ENCODE measurements around the gene DOHH. TPM values are rescaled to one million over a fixed set of nuclear protein-coding genes. Genes with fewer than 3 reads are reported as not detected.

The DOHH gene
- 7.7 and 8.3 TPM in 2 replicates for total RNA-seq

GRCh38 chr19:3500429-3501101 is at the start of gene DOHH:
Gene DOHH, minus strand, starts transcription at chr19:3500674. Its CDS starts 3,860 bp downstream, at chr19:3496814.
- no peak for TF ChIP-seq CTCF (IDR thresholded peaks at IDR 0.05; ENCODE audit: extremely low read depth, low read depth, low read length)
- H3K27ac ChIP-seq (ENCODE audit: low read depth, low read length) = peak within 1 kb of the TSS; percentile 93
- H3K4me3 ChIP-seq (ENCODE audit: insufficient read depth, low read length) = peak within 1 kb of the TSS; percentile 94
- peak within 1 kb of the TSS; percentile 88 for H3K4me2 ChIP-seq (ENCODE audit: insufficient read depth, low read length)
- H3K4me1 ChIP-seq (ENCODE audit: insufficient read depth, low read length) = peaks cover 13% of the 10 kb centered on the region
- H3K36me3 ChIP-seq (ENCODE audit: insufficient read depth, low read length) = peaks cover 15% of the 10 kb centered on the region
- DNase-seq (ENCODE audit: insufficient read length, low spot score, missing footprints) = peak; percentile 99
- H2AFZ ChIP-seq (ENCODE audit: low read length) = peak within 1 kb of the TSS; percentile 92
- peaks cover 7% of the 10 kb centered on the region for H4K20me1 ChIP-seq (ENCODE audit: insufficient read depth, low read length)
- no peaks in the 10 kb centered on the region for H3K9me3 ChIP-seq (ENCODE audit: low read depth, low read length)
- H3K79me2 ChIP-seq (ENCODE audit: insufficient read depth, low read length) = peaks cover 36% of the 10 kb centered on the region
- no peaks in the 10 kb centered on the region for H3K27me3 ChIP-seq (ENCODE audit: insufficient read depth, low read length)

- peaks cover 33% of the 10 kb centered on the region for H3K79me2 ChIP-seq (ENCODE audit: insufficient read depth, low read length)
- peaks cover 12% of the 10 kb centered on the region for H3K36me3 ChIP-seq (ENCODE audit: insufficient read depth, low read length)
- H3K4me2 ChIP-seq (ENCODE audit: insufficient read depth, low read length) = no peak overlapping the region
- TF ChIP-seq CTCF (IDR thresholded peaks at IDR 0.05; ENCODE audit: extremely low read depth, low read depth, low read length) = no peak
- no peak overlapping the region for H2AFZ ChIP-seq (ENCODE audit: low read length)
- no peak overlapping the region for H3K4me3 ChIP-seq (ENCODE audit: insufficient read depth, low read length)
- no peaks in the 10 kb centered on the region for H3K9me3 ChIP-seq (ENCODE audit: low read depth, low read length)
- peak; percentile 81 for DNase-seq (ENCODE audit: insufficient read length, low spot score, missing footprints)
- H3K27me3 ChIP-seq (ENCODE audit: insufficient read depth, low read length) = no peaks in the 10 kb centered on the region
- no peak overlapping the region for H3K27ac ChIP-seq (ENCODE audit: low read depth, low read length)
- peaks cover 13% of the 10 kb centered on the region for H4K20me1 ChIP-seq (ENCODE audit: insufficient read depth, low read length)
- H3K4me1 ChIP-seq (ENCODE audit: insufficient read depth, low read length) = peaks cover 3% of the 10 kb centered on the region
Observed at GRCh38 chr19:3549816-3550215, 49.3 kb upstream of the DOHH start.

GRCh38 chr19:3548606-3549005 is 48.1 kb upstream of the DOHH start:
- Histone ChIP-seq H3K9me3 (ENCODE audit: low read depth, low read length) (no peaks in the 10 kb centered on the region), H2AFZ (ENCODE audit: low read length) (no peak overlapping the region), H3K36me3 (ENCODE audit: insufficient read depth, low read length) (peaks cover 12% of the 10 kb centered on the region), H3K4me3 (ENCODE audit: insufficient read depth, low read length) (no peak overlapping the region), H3K27me3 (ENCODE audit: insufficient read depth, low read length) (no peaks in the 10 kb centered on the region), H3K79me2 (ENCODE audit: insufficient read depth, low read length) (peaks cover 24% of the 10 kb centered on the region), H3K4me2 (ENCODE audit: insufficient read depth, low read length) (no peak overlapping the region), H3K27ac (ENCODE audit: low read depth, low read length) (no peak overlapping the region), H4K20me1 (ENCODE audit: insufficient read depth, low read length) (peaks cover 13% of the 10 kb centered on the region), H3K4me1 (ENCODE audit: insufficient read depth, low read length) (peaks cover 3% of the 10 kb centered on the region)
- peak; percentile 72 for DNase-seq (ENCODE audit: insufficient read length, low spot score, missing footprints)
- no peak for TF ChIP-seq CTCF (IDR thresholded peaks at IDR 0.05; ENCODE audit: extremely low read depth, low read depth, low read length)

- no peak for TF ChIP-seq CTCF (IDR thresholded peaks at IDR 0.05; ENCODE audit: extremely low read depth, low read depth, low read length)
- Histone ChIP-seq H4K20me1 (ENCODE audit: insufficient read depth, low read length) (peaks cover 13% of the 10 kb centered on the region), H3K36me3 (ENCODE audit: insufficient read depth, low read length) (peaks cover 12% of the 10 kb centered on the region)
Observed at GRCh38 chr19:3547767-3548282, 47.4 kb upstream of the DOHH start.

More at GRCh38 chr19:3547767-3548282, 47.4 kb upstream of the DOHH start:
- H3K4me2 ChIP-seq (ENCODE audit: insufficient read depth, low read length) = no peak overlapping the region
- no peak overlapping the region for H3K4me3 ChIP-seq (ENCODE audit: insufficient read depth, low read length)
- DNase-seq (ENCODE audit: insufficient read length, low spot score, missing footprints) = peak; percentile 75
- H3K79me2 ChIP-seq (ENCODE audit: insufficient read depth, low read length) = peaks cover 19% of the 10 kb centered on the region
- H2AFZ ChIP-seq (ENCODE audit: low read length) = no peak overlapping the region
- H3K9me3 ChIP-seq (ENCODE audit: low read depth, low read length) = no peaks in the 10 kb centered on the region
- H3K4me1 ChIP-seq (ENCODE audit: insufficient read depth, low read length) = peaks cover 3% of the 10 kb centered on the region
- H3K27me3 ChIP-seq (ENCODE audit: insufficient read depth, low read length) = no peaks in the 10 kb centered on the region
- H3K27ac ChIP-seq (ENCODE audit: low read depth, low read length) = no peak overlapping the region
